HUES6 (cell line): ENCODE measurements around the gene ZNF665.
"Not testable (repeated sequence)": the region's sequence is repeated elsewhere in the genome, so short reads cannot be mapped to it uniquely, and the experiment has no call there.

ENCODE experiments used
- H3K27ac ChIP-seq: 2 replicates; pipeline ENCODE4 v1.7.0; 2013; ENCODE audit warnings: low read depth, mild to moderate bottlenecking, low read length, inconsistent platforms
- H3K27me3 ChIP-seq: 2 replicates; pipeline ENCODE4 v1.6.1; 2013; ENCODE audit warnings: low read length; ENCODE audit not compliant: control insufficient read depth, insufficient read depth
- H3K36me3 ChIP-seq: 2 replicates; pipeline ENCODE4 v1.6.1; 2013; ENCODE audit warnings: low read length; ENCODE audit not compliant: control insufficient read depth, insufficient read depth
- H3K4me1 ChIP-seq: 2 replicates; pipeline ENCODE4 v1.6.1; 2013; ENCODE audit warnings: low read length; ENCODE audit not compliant: control insufficient read depth, insufficient read depth
- H3K4me3 ChIP-seq: 2 replicates; pipeline ENCODE4 v1.5.1; 2013; ENCODE audit warnings: low read depth, low read length
- H3K9ac ChIP-seq: one replicate; pipeline ENCODE4 v1.6.1; 2013; ENCODE audit warnings: mild to moderate bottlenecking, low read length
- H3K9me3 ChIP-seq: 2 replicates; pipeline ENCODE4 v1.6.1; 2013; ENCODE audit warnings: low read depth, low read length; ENCODE audit not compliant: control insufficient read depth, insufficient read depth

Gene ZNF665

DNA sequence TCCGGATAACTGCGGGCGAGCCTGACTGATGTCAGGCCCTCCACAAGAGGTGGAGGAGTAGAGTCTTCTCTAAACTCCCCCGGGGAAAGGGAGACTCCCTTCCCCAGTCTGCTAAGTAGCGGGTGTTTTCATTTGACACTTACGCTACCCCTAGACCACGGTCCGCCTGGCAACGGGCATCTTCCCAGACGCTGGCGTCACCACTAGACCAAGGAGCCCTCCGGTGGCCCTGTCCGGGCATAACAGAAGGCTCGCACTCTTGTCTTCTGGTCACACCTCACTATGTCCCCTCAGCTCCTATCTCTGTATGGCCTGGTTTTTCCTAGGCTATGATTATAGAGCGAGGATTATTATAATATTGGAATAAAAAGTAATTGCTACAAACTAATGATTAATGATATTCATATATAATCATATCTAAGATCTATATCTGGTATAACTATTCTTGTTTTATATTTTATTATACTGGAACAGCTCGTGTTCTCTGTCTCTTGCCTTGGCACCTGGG is 3.4 kb downstream of the ZNF665 start:
- not testable (repeated sequence) for H3K4me3 ChIP-seq, H3K9ac ChIP-seq, H3K4me1 ChIP-seq, H3K36me3 ChIP-seq, H3K27me3 ChIP-seq, H3K9me3 ChIP-seq, H3K27ac ChIP-seq

DNA sequence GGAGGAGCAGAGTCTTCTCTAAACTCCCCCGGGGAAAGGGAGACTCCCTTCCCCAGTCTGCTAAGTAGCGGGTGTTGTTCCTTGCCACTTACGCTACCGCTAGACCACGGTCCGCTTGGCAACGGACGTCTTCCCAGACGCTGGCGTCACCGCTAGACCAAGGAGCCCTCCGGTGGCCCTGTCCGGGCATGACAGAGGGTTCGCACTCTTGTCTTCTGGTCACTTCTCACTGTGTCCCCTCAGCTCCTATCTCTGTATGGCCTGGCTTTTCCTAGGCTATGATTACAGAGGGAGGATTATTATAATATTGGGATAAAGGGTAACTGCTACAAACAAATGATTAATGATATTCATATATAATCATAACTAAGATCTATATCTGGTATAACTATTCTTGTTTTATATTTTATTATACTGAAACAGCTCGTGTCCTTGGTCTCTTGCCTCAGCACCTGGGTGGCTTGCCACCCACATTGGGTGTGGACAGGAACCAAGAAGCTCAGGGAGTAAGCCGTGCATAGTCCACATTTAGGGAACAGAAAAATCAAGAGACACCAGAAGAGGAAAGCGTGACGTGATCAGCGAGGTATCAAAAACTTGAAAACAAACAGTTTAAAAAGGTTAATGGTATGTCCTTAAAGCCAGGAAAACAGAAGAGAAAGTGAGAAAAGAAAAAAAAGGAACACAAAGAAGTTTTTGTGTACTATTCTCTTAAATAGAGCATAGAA is 7.8 kb downstream of the ZNF665 start:
- H3K4me3 ChIP-seq, H3K27me3 ChIP-seq, H3K27ac ChIP-seq, H3K36me3 ChIP-seq, H3K9ac ChIP-seq, H3K4me1 ChIP-seq: not testable (repeated sequence)
- peaks cover 14% of the 10 kb centered on the region; the same call in 1 of the 2 replicates for H3K9me3 ChIP-seq

DNA sequence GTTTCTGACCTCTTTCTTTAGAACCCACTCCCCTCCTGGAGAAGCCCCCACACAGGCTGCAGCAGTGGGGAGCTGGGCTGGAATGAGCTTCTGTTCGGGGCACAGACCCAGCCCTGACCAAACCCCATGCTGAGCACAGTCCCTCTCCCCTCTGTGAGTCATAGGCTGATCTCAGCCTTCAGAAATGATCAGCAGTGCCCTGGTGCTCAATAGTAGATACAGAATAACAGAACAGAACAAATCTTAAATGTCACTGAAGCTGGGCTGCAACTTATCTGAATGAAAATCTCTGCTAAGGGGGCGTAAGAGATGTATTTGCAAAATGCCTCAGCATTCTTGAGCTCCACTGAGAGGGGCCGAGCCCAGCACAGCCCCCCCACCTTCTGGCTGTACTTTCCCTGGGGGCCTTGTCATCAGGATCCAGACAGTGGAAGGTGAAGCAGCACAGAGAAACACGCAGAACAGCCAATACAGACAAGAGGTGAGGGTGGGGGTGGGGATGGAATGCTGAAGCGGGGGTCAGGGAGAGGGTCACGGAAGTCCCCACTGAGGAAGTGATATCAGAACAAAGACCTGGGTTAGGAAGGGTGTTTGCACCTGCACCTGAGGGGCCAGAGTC is 9.9 kb downstream of the ZNF665 start:
- Histone ChIP-seq H3K36me3 (peaks cover 10% of the 10 kb centered on the region), H3K27ac (no peak overlapping the region)

DNA sequence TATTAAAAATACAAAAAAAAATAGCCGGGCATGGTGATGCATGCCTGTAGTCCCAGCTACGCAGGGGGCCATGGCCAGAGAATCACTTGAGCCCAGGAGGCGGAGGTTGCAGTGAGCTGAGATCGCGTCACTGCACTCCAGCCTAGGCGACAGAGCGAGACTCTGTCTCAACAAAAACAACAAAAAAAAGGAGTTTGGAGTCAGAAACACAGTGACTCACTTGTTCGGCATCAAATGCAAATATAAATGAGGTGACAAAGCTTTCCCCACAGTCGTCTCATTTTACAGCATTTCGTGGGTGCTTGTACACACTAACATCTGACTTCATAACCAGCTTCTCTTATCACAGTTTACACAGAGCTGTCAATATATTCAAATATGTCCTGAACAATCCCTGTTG is 11.0 kb downstream of the ZNF665 start:
- Histone ChIP-seq H3K27me3 (no peaks in the 10 kb centered on the region), H3K4me1 (0 out of 2 replicates have a peak, but pooled peaks cover 2% of the 10 kb centered on the region), H3K9ac (peak overlapping the region; percentile 48), H3K36me3 (peaks cover 10% of the 10 kb centered on the region), H3K9me3 (peaks cover 16% of the 10 kb centered on the region; the same call in 1 of the 2 replicates), H3K27ac (no peak overlapping the region), H3K4me3 (no peak overlapping the region)

More for the DNA sequence above, 9.9 kb downstream of the ZNF665 start:
- Histone ChIP-seq H3K4me1 (0 out of 2 replicates have a peak, but pooled peaks cover 2% of the 10 kb centered on the region), H3K9ac (no peak overlapping the region), H3K4me3 (no peak overlapping the region), H3K9me3 (peaks cover 16% of the 10 kb centered on the region; the same call in 1 of the 2 replicates), H3K27me3 (no peaks in the 10 kb centered on the region)

DNA sequence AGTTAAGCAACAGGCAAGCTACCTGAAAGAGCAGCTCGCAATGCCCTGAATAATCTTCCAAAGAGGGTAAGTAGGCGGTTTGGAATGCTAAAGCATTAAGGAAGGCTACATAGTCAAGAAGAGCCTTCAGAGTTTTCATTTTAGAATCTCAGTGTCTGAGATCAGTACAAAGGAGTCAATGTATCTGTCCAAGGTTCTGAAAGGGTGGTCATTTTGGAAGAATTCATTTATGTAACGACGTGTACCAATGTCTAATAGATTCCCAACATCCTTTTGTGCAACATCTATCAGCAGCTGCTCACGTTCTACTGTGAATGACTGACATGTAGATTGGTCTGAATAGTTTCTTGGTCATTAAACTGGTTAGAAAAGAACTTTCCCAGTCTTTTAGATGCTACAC is 15.2 kb downstream of the ZNF665 start:
- Histone ChIP-seq H3K9me3 (peaks cover 28% of the 10 kb centered on the region), H3K4me1 (no peaks in the 10 kb centered on the region), H3K9ac (no peak overlapping the region), H3K27ac (no peak overlapping the region), H3K27me3 (no peaks in the 10 kb centered on the region), H3K4me3 (no peak overlapping the region), H3K36me3 (peaks cover 10% of the 10 kb centered on the region)

DNA sequence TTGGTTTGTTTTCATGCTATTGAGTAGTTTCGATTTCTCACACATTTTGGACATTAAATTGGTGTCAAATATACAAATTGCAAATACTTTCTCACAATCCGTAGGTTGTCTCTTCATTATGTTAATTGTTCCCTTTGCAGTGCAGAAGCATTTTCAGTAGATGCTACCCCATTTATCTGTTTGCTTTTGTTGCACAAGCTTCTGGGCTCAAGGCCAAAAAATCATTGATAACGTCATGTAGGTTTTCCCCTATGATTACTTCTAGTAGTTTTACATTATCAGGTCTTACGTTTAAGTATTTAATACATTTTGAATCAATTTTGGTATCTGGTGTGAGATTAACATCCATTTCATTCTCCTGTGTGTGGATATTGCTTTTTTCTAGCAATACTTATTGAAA is 20.3 kb downstream of the ZNF665 start:
- no peaks in the 10 kb centered on the region for H3K4me1 ChIP-seq
- H3K9ac ChIP-seq = no peak overlapping the region
- no peak overlapping the region for H3K4me3 ChIP-seq
- no peak overlapping the region for H3K27ac ChIP-seq
- H3K36me3 ChIP-seq = no peaks in the 10 kb centered on the region
- peaks cover 38% of the 10 kb centered on the region for H3K9me3 ChIP-seq
- H3K27me3 ChIP-seq = no peaks in the 10 kb centered on the region

DNA sequence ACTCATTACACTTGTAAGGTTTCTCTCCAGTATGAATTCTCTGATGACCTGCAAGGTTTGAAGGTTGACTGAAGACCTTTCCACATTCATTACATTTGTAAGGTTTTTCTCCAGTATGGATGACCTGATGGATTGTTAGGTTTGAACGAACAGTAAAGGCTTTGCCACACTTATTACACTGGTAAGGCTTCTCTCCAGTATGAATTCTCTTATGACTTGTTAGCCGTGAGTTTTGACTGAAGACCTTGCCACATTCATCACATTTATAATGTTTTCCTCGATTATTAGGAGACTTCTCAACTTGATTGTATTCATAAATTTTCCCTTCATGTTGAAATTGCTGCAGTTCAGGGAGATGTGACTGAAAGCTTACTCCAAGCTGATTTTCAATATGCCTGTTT is 27.5 kb downstream of the ZNF665 start:
- Histone ChIP-seq H3K36me3 (peaks cover 13% of the 10 kb centered on the region; the same call in 1 of the 2 replicates), H3K27me3 (no peaks in the 10 kb centered on the region), H3K27ac (no peak overlapping the region), H3K9me3 (peaks cover 46% of the 10 kb centered on the region), H3K4me1 (no peaks in the 10 kb centered on the region), H3K9ac (no peak overlapping the region), H3K4me3 (no peak overlapping the region)

DNA sequence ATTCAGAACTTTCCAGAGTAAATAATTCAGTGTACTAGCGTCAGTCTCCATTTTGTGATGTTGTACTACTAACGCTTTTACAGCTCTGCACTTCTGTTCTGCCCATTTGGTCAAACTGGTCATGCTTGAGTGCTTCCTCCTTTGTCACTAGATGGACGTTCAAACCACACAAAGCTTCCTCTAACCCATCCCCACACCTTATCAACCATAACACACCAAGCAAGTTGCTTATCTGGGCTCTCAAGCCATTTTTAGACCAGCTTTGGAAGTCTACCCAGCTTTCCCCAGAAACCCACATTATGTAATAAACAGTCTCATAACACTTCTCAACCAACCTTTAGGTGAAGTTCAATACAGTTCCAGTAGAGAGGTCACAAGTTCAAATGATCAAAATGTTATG is 32.0 kb downstream of the ZNF665 start:
- Histone ChIP-seq H3K9me3 (peaks cover 30% of the 10 kb centered on the region), H3K4me3 (no peak overlapping the region), H3K27me3 (no peaks in the 10 kb centered on the region; the same call in 1 of the 2 replicates), H3K27ac (no peak overlapping the region), H3K36me3 (peaks cover 13% of the 10 kb centered on the region; the same call in 1 of the 2 replicates), H3K9ac (no peak overlapping the region), H3K4me1 (no peaks in the 10 kb centered on the region)

DNA sequence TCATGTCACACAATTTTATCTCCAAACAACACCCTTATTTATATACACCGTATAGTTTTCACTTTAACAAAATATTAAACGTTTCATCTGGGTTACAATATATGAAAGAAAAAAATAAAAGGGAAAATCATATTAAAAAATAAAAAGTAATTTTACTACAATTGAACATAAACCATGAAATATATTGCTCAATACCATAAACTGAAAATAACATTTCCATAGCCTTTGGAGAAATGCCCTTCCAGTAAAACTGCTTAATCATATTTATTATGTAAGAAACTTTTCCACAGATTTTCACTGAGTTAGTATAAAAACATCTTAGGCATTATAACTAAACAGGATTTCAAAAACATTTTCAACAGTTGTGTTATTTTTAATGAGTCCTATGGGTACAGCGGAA is 32.8 kb downstream of the ZNF665 start:
- Histone ChIP-seq H3K27ac (no peak overlapping the region), H3K4me1 (no peaks in the 10 kb centered on the region), H3K9ac (no peak overlapping the region), H3K27me3 (no peaks in the 10 kb centered on the region; the same call in 1 of the 2 replicates), H3K36me3 (peaks cover 8% of the 10 kb centered on the region; the same call in 1 of the 2 replicates), H3K4me3 (no peak overlapping the region), H3K9me3 (peaks cover 22% of the 10 kb centered on the region)

DNA sequence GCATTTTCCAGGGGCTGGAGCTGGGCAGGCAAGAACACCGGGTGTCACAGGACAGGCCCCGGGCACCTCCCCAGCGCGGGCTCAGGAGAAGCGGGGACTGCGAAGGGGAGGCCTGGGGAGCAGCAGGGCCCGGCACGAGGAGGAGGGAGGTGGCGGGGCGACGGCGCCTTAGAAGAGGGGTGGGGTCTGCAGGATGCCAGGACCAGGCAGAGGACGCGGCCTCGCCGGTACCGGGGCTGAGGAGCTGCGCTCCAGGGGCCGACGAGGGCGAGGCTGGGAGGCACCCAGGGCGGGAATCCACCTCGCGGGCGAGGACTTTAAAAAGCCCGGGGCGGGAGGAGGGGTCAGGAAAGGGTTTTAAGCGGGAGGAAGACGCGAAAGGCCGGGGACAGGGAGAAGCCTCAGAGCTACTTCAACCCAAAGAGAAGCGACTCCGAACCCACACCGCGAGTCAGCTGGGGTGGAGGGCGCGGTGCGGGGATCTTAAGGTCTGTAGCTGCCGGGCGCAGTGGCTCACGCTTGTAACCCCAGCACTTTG is 35.0 kb downstream of the ZNF665 start:
- Histone ChIP-seq H3K4me1 (no peaks in the 10 kb centered on the region), H3K27ac (no peak overlapping the region), H3K36me3 (peaks cover 17% of the 10 kb centered on the region), H3K4me3 (peak overlapping the region; percentile 70), H3K9me3 (peaks cover 4% of the 10 kb centered on the region; the same call in 1 of the 2 replicates), H3K9ac (peak overlapping the region; percentile 66), H3K27me3 (no peaks in the 10 kb centered on the region; the same call in 1 of the 2 replicates)

DNA sequence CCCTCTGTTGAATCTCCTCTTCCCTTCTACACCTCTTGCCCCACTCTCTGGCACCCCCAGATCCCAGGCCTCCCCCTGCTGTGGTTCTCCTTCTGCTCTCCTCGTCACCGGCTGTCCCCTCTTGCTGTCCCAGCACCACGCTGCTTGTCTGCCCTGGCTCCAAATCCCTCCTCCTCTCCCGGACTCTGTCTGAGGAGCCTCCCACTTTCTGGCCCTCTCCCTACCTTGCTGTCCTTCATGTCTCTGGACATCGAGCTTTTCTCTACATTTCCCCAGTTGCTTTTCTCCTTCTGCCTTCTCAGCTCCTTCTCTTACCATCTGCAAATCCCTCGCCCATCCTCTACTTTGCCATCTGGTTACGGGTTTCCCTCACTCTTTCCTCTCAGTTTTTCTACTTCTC is 35.5 kb downstream of the ZNF665 start:
- peaks cover 4% of the 10 kb centered on the region; the same call in 1 of the 2 replicates for H3K9me3 ChIP-seq
- peaks cover 22% of the 10 kb centered on the region for H3K36me3 ChIP-seq
- H3K9ac ChIP-seq = peak overlapping the region; percentile 66
- H3K27ac ChIP-seq = no peak overlapping the region
- no peaks in the 10 kb centered on the region; the same call in 1 of the 2 replicates for H3K27me3 ChIP-seq
- H3K4me3 ChIP-seq = peak overlapping the region; percentile 70
- H3K4me1 ChIP-seq = no peaks in the 10 kb centered on the region
